ENCODE results near the gene NR2C1. TPM values are rescaled to one million over a fixed set of nuclear protein-coding genes. Genes with fewer than 3 reads are reported as not detected.

The NR2C1 gene
- total RNA-seq, 1 donor from 2014 or later = 17.1 TPM

DNA sequence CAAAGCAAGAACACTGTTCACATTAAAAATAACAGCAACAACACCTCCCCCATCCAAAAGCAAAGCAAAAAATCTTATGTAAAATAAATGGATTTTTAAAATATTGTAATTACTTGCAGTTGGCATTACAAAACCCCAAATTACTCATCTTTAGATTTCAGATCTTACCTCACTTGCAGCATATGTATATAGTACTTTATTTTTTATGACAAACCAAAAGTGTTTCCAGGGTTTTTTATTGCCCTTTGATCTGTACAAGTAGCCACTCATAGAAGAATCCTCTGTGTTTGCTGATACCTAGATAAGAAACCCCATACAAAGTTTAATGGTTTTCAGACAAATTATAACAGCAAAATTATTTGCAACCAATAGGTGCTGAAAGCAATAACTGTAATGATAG, 12.2 kb upstream of the NR2C1 start:
- no peak for DNase-seq (ENCODE audit: low read depth in 2 of 2)

DNA sequence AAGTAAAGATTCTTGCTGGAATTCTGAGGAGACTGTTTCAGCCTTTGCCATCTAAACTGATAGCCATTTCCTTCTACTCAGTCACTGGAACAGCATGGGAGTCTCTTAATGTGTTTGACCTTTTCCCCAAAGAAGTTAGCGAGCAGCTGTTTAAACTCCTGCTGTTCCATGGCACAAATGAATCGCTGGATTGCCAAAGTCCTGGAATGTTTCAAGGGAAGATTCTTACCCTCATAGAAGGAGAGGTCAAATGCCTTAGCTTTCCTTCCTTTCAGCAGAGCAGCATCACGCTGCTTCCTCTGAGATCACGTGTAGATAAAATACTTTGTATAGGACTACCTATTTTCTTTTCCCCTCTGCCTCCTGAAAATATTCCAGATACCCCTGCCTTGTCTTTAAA, 10.5 kb upstream of the NR2C1 start:
- DNase-seq (ENCODE audit: low read depth in 2 of 2) = peak; percentile 34 to 75

DNA sequence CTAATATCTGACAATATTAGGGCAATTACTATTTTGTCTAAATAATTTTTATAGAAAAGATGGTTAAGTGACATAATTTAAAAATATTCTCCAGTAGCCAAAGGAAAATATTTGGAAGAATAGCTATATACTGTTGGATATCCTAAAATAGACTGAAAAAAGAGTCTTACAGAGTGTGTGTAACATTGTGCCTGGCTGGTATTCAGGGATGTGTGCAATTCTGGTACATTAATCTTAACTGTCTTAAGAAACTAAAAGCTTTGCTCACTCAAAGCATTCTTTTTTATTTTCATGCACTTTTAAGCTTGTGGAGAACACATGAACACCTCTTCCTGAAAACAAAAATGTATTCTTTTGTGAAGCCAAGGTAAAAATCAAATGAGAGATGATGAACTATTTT, 10.1 kb upstream of the NR2C1 start:
- no peak for DNase-seq (ENCODE audit: low read depth in 2 of 2)

DNA sequence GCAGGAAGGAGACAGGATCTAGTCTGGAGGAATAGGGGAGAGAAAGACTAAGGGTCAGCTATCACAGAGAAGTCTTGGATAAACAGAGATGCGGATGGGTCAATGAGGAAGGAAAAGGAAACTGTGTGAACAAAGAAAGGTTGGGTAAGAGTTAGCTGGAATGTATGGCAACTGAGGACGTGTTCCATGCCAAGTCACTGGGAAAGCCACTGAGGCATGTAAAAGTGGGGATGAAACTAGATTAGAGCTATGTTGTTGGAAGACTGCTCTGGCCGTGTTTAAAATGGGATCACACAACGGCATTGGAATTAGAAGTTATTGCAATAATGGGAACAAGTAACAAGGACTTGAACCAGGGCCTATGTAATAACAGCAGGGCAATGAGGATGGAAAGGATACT, 3.9 kb upstream of the NR2C1 start:
- DNase-seq (ENCODE audit: low read depth in 2 of 2) = peak in 1 of 2 donors; percentile 6

DNA sequence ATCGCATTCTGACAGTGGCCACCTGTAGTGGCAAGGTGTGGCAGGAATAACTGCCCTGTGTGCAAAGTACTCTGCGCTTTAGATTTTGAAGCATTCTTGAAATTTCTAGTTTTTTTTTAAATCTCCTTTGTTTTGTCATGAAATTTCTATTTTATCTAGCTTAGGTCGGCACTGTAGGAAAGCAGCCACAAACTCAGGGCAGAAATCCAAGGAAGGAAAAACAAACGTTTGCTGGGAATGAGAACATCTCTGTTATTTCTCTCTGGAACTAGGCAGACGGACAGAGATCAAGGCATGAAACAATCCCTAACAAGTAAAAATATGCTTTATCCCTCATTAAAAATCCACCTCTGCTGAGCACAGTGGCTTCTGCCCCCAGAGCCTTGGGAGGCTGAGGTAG, 1.3 kb upstream of the NR2C1 start:
- DNase-seq (ENCODE audit: low read depth in 2 of 2) = no peak

DNA sequence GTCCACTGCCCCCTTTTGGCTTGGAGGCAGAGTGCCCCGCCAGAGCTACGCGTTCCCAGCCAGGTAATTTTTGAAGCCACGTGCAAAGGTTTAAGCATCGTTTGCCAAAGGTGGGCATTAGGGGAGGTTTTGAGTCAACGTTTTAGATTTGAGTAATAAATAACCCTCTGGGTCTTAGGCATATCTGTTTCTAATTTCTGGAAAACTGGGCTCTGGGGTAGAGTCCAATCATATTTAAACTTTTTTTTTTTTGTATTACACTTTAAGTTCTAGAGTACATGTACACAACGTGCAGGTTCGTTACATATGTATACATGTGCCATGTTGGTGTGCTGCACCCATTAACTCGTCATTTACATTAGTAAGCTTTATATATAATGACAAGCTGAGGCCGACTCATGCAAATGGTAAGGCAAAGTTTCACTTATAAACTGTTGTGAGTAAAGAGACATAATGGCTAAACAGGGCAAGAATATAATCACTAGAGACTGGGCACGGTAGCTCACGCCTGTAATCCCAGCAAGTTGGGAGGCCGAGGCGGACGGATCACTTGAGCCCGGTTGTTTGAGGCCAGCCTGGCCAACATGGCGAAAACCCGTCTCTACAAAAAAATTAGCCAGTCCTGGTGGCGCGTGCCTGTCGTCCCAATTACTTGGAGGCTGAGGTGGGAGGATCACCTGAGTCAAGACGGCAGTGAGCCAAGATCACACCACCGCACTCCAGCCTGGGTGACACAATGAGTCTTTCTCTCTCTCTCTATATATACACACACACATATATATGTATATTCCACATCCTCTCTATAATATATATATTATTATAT, 491 bp upstream of the NR2C1 start:
- DNase-seq (ENCODE audit: low read depth in 2 of 2) = no peak

GRCh38 chr12:95070378-95070777, 3.0 kb downstream of the NR2C1 start:
- DNase-seq (ENCODE audit: low read depth in 2 of 2) = no peak

GRCh38 chr12:95066091-95066855, 7.1 kb downstream of the NR2C1 start:
- DNase-seq (ENCODE audit: low read depth in 2 of 2) = no peak

GRCh38 chr12:95060951-95061350, 12.5 kb downstream of the NR2C1 start:
- DNase-seq (ENCODE audit: low read depth in 2 of 2) = no peak

DNA sequence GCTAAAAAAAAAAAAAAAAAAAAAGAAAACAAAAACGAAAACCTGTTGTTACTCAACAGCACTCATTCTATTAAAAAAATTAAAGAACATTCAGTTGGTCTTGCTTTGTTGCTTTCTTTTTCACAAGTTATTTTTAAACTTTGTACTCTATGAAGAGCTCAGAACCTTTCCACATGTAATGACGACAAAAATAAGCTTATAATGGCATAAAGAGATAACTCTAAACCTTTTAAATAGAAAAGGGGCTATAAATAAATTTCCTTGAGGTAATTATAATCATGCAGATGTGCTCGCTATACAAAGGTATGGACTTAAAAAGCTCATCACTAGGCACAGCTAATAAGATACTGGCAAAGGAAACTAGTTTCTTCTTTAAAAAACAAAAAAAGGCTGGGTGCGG, 13.4 kb downstream of the NR2C1 start:
- DNase-seq (ENCODE audit: low read depth in 2 of 2) = no peak

DNA sequence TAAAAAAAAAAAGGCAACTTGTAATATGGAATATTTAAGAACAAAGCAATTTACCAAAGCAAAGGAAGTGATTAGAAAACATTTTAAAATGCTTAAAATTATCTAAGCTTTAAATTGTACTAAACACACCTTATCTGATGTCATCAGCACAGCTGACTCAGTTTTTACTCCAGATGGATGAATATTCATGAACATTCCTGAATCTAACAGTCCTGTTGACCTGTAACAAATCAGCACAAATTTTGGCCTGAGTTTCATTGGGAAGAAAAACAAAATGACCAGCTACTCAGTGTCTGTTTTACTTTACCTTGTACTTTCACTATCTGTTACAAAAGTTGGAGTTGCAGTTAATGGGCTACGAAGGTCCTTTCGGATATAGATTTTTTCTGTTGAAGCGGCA, 16.0 kb downstream of the NR2C1 start:
- DNase-seq (ENCODE audit: low read depth in 2 of 2) = no peak

- no peak for DNase-seq (ENCODE audit: low read depth in 2 of 2)
Observed at GRCh38 chr12:95055057-95055456, 18.4 kb downstream of the NR2C1 start.

DNA sequence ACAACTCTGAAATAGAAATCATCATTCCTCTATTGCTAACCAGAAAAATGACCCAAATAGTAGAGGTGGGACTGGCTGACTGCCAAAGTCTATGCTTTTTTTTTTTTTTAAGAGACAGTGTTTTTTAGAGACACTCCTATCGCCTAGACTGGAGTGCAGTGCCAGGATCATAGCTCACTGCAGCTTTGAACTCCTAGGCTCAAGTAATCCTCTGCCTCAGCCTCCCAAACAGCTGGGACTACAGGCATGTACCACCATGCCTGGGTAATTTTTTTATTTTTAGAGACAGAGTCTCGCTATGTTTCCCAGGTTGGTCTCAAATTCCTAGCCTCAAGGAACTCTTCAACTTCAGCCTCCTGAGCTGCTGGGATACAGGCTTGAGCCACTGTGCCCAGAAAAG, 19.2 kb downstream of the NR2C1 start:
- DNase-seq (ENCODE audit: low read depth in 2 of 2) = no peak

- DNase-seq (ENCODE audit: low read depth in 2 of 2) = no peak
Observed at GRCh38 chr12:95051241-95051640, 22.2 kb downstream of the NR2C1 start.

DNA sequence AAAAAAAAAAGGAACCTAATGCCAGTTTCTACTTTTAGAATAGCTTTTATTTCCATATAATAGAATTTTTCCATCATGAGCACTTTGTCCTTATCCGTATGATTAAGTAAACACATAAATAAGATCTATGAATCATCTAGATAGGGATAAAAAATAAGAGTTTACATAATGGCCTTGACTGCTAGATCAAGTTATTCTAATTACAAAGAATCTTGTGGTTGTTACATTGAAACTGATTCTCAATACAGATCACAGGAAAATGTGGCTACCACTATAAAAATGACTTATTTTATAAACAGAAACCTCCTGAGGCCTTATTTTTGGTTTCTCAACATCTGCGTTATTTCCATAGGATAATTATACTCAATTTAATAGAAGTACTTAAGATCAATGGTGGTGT, 35.5 kb downstream of the NR2C1 start:
- DNase-seq (ENCODE audit: low read depth in 2 of 2) = no peak

DNA sequence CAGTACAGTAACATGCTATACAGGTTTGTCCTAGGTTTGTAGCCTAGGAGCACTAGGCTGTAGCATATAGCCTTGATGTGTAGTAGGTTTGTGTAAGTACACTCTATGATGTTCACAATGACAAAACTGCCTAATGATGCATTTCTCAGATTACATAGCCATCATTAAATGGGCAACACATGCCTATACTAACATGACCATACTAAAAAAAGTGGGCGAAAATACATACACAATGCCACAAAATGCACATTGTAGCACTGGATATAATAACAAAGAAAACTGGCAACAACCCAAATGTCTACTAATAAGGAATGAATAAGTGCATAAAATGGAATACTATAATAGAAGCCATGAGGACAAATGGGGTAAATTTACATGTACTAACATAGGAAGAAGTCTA, 38.7 kb downstream of the NR2C1 start:
- no peak for DNase-seq (ENCODE audit: low read depth in 2 of 2)

GRCh38 chr12:95022477-95022876, 50.9 kb downstream of the NR2C1 start:
- DNase-seq (ENCODE audit: low read depth in 2 of 2) = no peak

DNA sequence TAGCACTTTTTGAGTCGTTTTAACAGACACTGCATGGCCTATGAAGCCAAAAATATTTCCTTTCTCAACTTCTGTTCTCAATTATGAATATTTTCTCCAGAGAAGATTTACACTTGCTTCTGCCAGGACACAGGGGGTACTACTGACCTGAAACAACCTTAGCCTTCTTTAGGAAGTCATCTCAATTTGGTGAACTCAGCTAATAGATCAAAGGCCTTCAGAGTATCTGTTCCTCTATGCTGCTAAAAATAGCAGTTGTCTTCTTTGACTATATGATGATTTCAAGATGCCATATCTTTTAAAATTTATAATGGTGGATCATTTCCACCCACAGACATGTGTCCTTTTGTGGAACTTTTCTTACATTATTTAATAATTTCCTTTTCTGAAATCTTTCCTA, 55.9 kb downstream of the NR2C1 start:
- no peak for DNase-seq (ENCODE audit: low read depth in 2 of 2)

DNA sequence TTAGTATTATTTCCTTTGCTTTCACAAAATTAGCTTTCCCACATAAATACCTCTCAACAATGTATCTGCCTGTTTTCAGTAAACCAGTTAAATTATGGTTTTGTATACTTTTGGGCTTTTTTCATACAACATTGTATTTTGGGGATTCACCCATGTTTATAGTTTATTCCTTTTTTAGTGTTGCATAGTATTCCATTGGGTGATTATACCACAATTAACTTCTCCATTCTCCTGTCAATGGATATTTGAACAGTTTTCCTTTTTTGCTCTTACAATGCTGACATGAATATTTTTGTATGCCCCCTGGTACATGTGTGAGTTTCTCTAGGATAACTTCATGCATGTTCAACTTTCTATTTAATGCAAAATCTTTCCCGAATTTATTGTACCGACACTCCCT, 57.3 kb downstream of the NR2C1 start:
- no peak for DNase-seq (ENCODE audit: low read depth in 2 of 2)

DNA sequence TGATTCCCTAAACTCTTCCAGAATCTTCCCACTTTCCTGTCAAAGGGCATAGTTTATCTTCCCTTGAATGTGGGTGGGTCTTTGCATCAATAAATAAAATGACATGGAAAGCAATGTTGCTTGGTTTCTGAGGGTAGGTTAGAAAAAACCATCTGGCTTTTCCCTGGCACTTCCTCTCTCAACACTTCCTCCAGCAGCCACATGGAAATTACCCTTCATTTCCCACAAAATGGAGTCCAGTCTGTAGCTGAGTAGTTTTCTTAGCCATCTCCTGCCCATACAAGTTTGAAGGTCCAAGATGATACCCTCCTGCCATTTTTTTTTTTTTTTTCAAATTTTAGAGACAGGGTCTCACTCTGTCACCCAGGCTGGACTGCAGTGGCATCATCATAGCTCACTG, 58.9 kb downstream of the NR2C1 start:
- no peak for DNase-seq (ENCODE audit: low read depth in 2 of 2)

- no peak for DNase-seq (ENCODE audit: low read depth in 2 of 2)
Observed at GRCh38 chr12:95006206-95006605, 67.2 kb downstream of the NR2C1 start.

- DNase-seq (ENCODE audit: low read depth in 2 of 2) = peak in 1 of 2 donors; percentile 5
Observed at GRCh38 chr12:95004610-95005009, 68.8 kb downstream of the NR2C1 start.

DNA sequence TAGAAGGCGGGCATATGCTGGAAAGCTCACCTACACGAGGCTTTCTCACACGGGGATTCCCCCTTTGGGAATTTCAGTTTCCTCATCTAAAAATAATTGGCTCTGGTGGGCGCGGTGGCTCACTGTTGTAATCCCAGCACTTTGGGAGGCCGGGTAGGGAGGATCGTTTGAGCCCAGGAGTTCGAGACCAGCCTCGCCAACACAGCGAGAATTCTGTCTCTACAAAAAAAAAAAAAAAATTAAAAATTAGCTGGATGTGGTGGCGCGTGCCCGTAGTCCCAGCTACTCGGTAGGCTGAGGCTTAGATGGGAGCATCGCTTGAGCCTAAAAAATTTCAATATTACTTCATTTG, 69.5 kb downstream of the NR2C1 start:
- DNase-seq (ENCODE audit: low read depth in 2 of 2) = no peak

All from lung microvascular endothelial cell (primary cell).